Upper lobe of left lung (tissue), 4 donors: ENCODE measurements around the gene ZNF221.

ENCODE experiments used
- EP300 ChIP-seq, 4 donors: sonication (generic); formaldehyde crosslinking; IDR thresholded peaks; one replicate each; pipeline ENCODE4 v1.5.1; 2017; ENCODE audit warnings: antibody characterized with exemption in 4 of 4, control low read depth in 2 of 4
- POLR2A ChIP-seq, 4 donors: fragments of 450-650 bp; IDR thresholded peaks; one replicate each; pipeline ENCODE4 v1.5.1; 2016 to 2017; ENCODE audit warnings: antibody characterized with exemption in 4 of 4, mild to moderate bottlenecking in 2 of 4
- POLR2AphosphoS5 ChIP-seq, 2 donors: sonication (generic); formaldehyde crosslinking; IDR thresholded peaks; one replicate each; pipeline ENCODE4 v1.5.1; 2017; ENCODE audit warnings: antibody characterized with exemption in 2 of 2
- TF ChIP-seq, protein P1 (sequence below), 6 experiments: fragments of 450-650 bp in 4 of 6; fragments of 200-600 bp in 2 of 6; sonication (generic) in 2 of 6; IDR thresholded peaks; one replicate each; pipeline ENCODE4 v1.5.1; 2016 to 2019; ENCODE audit warnings: antibody characterized with exemption in 6 of 6

DNA sequence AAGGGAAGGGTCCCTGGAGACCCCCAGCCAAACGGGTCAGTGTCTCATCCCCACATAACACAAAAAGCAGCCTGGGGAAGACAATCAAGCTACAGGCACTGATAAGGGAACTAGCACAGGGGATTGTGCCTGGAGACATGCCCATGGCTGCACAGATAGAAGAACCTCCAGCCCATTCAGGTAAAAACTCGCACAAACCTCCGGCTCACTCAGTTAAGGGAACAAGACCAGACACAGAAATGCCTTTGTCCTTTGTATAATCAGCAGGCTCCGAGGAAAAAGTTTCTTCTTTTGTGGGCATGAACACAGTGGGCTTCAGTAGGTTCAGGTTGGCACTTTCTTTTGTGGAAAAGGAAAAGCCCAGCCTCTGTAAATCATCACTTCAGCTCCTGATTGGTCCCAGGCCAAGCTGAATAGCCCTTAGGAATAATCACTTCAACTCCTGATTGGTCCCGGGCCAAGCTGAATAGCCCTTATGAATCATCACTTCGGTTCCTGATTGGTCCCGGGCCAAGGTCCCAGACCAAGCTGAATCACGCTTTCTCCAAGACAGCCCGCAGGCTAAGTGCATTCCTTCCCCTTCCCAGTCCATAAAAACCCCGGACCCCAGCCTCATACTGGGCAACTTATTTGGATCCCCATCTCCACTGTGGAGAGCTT lies 46.7 kb downstream of the ZNF221 start:
- TF ChIP-seq, protein P1, sequence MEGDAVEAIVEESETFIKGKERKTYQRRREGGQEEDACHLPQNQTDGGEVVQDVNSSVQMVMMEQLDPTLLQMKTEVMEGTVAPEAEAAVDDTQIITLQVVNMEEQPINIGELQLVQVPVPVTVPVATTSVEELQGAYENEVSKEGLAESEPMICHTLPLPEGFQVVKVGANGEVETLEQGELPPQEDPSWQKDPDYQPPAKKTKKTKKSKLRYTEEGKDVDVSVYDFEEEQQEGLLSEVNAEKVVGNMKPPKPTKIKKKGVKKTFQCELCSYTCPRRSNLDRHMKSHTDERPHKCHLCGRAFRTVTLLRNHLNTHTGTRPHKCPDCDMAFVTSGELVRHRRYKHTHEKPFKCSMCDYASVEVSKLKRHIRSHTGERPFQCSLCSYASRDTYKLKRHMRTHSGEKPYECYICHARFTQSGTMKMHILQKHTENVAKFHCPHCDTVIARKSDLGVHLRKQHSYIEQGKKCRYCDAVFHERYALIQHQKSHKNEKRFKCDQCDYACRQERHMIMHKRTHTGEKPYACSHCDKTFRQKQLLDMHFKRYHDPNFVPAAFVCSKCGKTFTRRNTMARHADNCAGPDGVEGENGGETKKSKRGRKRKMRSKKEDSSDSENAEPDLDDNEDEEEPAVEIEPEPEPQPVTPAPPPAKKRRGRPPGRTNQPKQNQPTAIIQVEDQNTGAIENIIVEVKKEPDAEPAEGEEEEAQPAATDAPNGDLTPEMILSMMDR (IDR thresholded peaks at IDR 0.05): no peak
- no peak for TF ChIP-seq POLR2A (IDR thresholded peaks at IDR 0.05)
- TF ChIP-seq POLR2AphosphoS5 (IDR thresholded peaks at IDR 0.05): no peak
- no peak for TF ChIP-seq EP300 (IDR thresholded peaks at IDR 0.05)
